Measurements from ENCODE around the gene ITIH3.

DNA sequence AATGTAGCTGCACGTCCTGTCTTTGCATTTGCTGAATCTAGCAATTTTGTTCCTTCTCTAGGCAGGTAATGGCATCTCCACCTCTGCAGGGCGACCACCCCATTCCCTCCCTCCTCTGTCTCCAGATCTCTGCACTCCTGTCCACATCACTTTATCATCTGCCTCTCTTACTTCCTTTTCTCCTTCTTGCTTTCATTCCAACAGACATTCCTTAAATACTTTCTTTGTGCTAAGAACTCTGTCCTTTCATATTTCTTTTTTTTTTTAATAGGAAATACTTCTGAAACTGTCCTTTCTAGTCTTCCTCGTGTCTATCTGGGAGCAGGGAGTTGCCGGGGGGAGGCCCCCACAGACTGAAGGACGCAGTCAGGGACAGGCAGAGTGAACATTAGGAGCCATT, 7.2 kb downstream of the ITIH3 start:
- TF ChIP-seq, protein P1, sequence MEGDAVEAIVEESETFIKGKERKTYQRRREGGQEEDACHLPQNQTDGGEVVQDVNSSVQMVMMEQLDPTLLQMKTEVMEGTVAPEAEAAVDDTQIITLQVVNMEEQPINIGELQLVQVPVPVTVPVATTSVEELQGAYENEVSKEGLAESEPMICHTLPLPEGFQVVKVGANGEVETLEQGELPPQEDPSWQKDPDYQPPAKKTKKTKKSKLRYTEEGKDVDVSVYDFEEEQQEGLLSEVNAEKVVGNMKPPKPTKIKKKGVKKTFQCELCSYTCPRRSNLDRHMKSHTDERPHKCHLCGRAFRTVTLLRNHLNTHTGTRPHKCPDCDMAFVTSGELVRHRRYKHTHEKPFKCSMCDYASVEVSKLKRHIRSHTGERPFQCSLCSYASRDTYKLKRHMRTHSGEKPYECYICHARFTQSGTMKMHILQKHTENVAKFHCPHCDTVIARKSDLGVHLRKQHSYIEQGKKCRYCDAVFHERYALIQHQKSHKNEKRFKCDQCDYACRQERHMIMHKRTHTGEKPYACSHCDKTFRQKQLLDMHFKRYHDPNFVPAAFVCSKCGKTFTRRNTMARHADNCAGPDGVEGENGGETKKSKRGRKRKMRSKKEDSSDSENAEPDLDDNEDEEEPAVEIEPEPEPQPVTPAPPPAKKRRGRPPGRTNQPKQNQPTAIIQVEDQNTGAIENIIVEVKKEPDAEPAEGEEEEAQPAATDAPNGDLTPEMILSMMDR (IDR thresholded peaks at IDR 0.05): no peak
- no peak for TF ChIP-seq POLR2A (IDR thresholded peaks at IDR 0.05)

All from ovary (tissue), 3 donors.